Muscle layer of duodenum (tissue), 2 donors: ENCODE results near the gene COL5A1.

Experiments
- H3K27ac ChIP-seq: one replicate; pipeline ENCODE4 v1.7.0; 2013; ENCODE audit warnings: mild to moderate bottlenecking, low read length
- H3K27me3 ChIP-seq: one replicate; pipeline ENCODE4 v1.7.0; 2013; ENCODE audit warnings: low read depth, mild to moderate bottlenecking, control low read depth, low read length
- H3K36me3 ChIP-seq, 2 donors: one replicate each; pipeline ENCODE4 v1.7.0; 2013; ENCODE audit warnings: low read length in 2 of 2, control low read depth in 1 of 2, mild to moderate bottlenecking in 1 of 2; ENCODE audit not compliant: insufficient read depth in 2 of 2, control insufficient read depth in 1 of 2
- H3K4me1 ChIP-seq, 2 donors: one replicate each; pipeline ENCODE4 v1.7.0; 2013; ENCODE audit warnings: low read length in 2 of 2, mild to moderate bottlenecking in 2 of 2, control low read depth in 1 of 2, moderate library complexity in 1 of 2; ENCODE audit not compliant: insufficient read depth in 2 of 2, control insufficient read depth in 1 of 2
- H3K4me3 ChIP-seq, 2 donors: one replicate each; pipeline ENCODE4 v1.7.0; 2013; ENCODE audit warnings: low read length in 2 of 2, low read depth in 1 of 2, mild to moderate bottlenecking in 1 of 2
- H3K9me3 ChIP-seq, 2 donors: one replicate each; pipeline ENCODE4 v1.7.0; 2013; ENCODE audit warnings: low read length in 2 of 2, control low read depth in 1 of 2, mild to moderate bottlenecking in 1 of 2; ENCODE audit not compliant: control insufficient read depth in 1 of 2
- donor health status: healthy.

COL5A1 gene

GRCh38 chr9:134730761-134731496 is 89.3 kb downstream of the COL5A1 start:
- H3K27me3 ChIP-seq: no peaks in the 10 kb centered on the region
- peaks cover 13 to 56% of the 10 kb centered on the region in 2 donors for H3K4me1 ChIP-seq
- peaks cover 0 to 8% of the 10 kb centered on the region in 2 donors for H3K36me3 ChIP-seq
- H3K9me3 ChIP-seq: no peaks in the 10 kb centered on the region
- H3K4me3 ChIP-seq: no peak overlapping the region
- H3K27ac ChIP-seq: no peak overlapping the region

- Histone ChIP-seq H3K36me3 (peaks cover 0 to 8% of the 10 kb centered on the region in 2 donors), H3K9me3 (no peaks in the 10 kb centered on the region), H3K4me3 (no peak overlapping the region), H3K27ac (peak overlapping the region; percentile 1), H3K4me1 (peaks cover 13 to 60% of the 10 kb centered on the region in 2 donors), H3K27me3 (no peaks in the 10 kb centered on the region)
These were observed 90.1 kb downstream of the COL5A1 start for GRCh38 chr9:134731497-134732391.

GRCh38 chr9:134732392-134733110 is 90.9 kb downstream of the COL5A1 start:
- Histone ChIP-seq H3K4me1 (peaks cover 13 to 62% of the 10 kb centered on the region in 2 donors), H3K36me3 (peaks cover 0 to 8% of the 10 kb centered on the region in 2 donors), H3K4me3 (no peak overlapping the region), H3K27ac (peak overlapping the region; percentile 1), H3K9me3 (no peaks in the 10 kb centered on the region), H3K27me3 (no peaks in the 10 kb centered on the region)

GRCh38 chr9:134733480-134734232 is 92.1 kb downstream of the COL5A1 start:
- no peaks in the 10 kb centered on the region for H3K27me3 ChIP-seq
- no peak overlapping the region for H3K27ac ChIP-seq
- no peaks in the 10 kb centered on the region for H3K9me3 ChIP-seq
- H3K36me3 ChIP-seq: peaks cover 0 to 4% of the 10 kb centered on the region in 2 donors
- H3K4me3 ChIP-seq: peak overlapping the region in 1 of 2 donors; percentile 2
- H3K4me1 ChIP-seq: peaks cover 13 to 63% of the 10 kb centered on the region in 2 donors

- H3K27me3 ChIP-seq: no peaks in the 10 kb centered on the region
- peak overlapping the region in 1 of 2 donors; percentile 13 for H3K4me3 ChIP-seq
- H3K36me3 ChIP-seq: no peaks in the 10 kb centered on the region
- H3K9me3 ChIP-seq: no peaks in the 10 kb centered on the region
- no peak overlapping the region for H3K27ac ChIP-seq
- peaks cover 13 to 67% of the 10 kb centered on the region in 2 donors for H3K4me1 ChIP-seq
These were observed 92.7 kb downstream of the COL5A1 start for GRCh38 chr9:134734270-134734669.

- Histone ChIP-seq H3K9me3 (no peaks in the 10 kb centered on the region), H3K27ac (no peak overlapping the region), H3K36me3 (no peaks in the 10 kb centered on the region), H3K27me3 (no peaks in the 10 kb centered on the region), H3K4me1 (peaks cover 13 to 64% of the 10 kb centered on the region in 2 donors), H3K4me3 (no peak overlapping the region)
These were observed 94.0 kb downstream of the COL5A1 start for GRCh38 chr9:134735441-134736175.

- Histone ChIP-seq H3K4me1 (peaks cover 13 to 51% of the 10 kb centered on the region in 2 donors), H3K27me3 (no peaks in the 10 kb centered on the region), H3K27ac (no peak overlapping the region), H3K36me3 (peaks cover 0 to 4% of the 10 kb centered on the region in 2 donors), H3K9me3 (no peaks in the 10 kb centered on the region), H3K4me3 (no peak overlapping the region)
These were observed 95.3 kb downstream of the COL5A1 start for GRCh38 chr9:134736791-134737497.

- H3K4me3 ChIP-seq: no peak overlapping the region
- H3K4me1 ChIP-seq: peaks cover 13 to 42% of the 10 kb centered on the region in 2 donors
- H3K27ac ChIP-seq: no peak overlapping the region
- H3K27me3 ChIP-seq: no peaks in the 10 kb centered on the region
- peaks cover 0 to 6% of the 10 kb centered on the region in 2 donors for H3K36me3 ChIP-seq
- no peaks in the 10 kb centered on the region for H3K9me3 ChIP-seq
These were observed 96.4 kb downstream of the COL5A1 start for GRCh38 chr9:134737842-134738580.

GRCh38 chr9:134738869-134739659 is 97.5 kb downstream of the COL5A1 start:
- no peak overlapping the region for H3K4me3 ChIP-seq
- H3K27ac ChIP-seq: no peak overlapping the region
- H3K36me3 ChIP-seq: peaks cover under 1 to 14% of the 10 kb centered on the region in 2 donors
- H3K4me1 ChIP-seq: peaks cover 8 to 32% of the 10 kb centered on the region in 2 donors
- H3K9me3 ChIP-seq: no peaks in the 10 kb centered on the region
- no peaks in the 10 kb centered on the region for H3K27me3 ChIP-seq
